ENCODE data around the gene TJP1.

DNA sequence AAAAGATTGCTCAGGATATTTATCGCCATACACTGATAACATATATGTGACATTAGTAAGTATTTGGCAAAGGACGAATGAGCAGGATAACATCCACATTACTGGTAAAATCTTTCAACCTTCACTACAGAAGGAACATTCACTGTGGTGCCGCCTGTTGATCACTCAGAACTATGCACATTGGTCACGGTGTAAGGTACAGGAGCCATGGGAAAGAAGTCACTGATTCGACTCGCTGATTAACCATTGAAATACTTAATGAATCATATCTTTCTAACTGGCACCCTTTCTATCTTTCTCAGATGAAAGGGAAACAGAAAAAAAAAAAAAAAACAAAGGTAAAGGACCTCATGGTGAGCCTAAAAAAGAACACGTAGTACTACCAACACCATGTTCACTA, 68.8 kb downstream of the TJP1 start:
- TF ChIP-seq POLR2AphosphoS5 (IDR thresholded peaks at IDR 0.05; ENCODE audit: low read depth, low read length), result no peak
- no peak for TF ChIP-seq SIN3A (IDR thresholded peaks at IDR 0.05; ENCODE audit: borderline replicate concordance, insufficient read depth, low read length)
- TF ChIP-seq, protein P1, sequence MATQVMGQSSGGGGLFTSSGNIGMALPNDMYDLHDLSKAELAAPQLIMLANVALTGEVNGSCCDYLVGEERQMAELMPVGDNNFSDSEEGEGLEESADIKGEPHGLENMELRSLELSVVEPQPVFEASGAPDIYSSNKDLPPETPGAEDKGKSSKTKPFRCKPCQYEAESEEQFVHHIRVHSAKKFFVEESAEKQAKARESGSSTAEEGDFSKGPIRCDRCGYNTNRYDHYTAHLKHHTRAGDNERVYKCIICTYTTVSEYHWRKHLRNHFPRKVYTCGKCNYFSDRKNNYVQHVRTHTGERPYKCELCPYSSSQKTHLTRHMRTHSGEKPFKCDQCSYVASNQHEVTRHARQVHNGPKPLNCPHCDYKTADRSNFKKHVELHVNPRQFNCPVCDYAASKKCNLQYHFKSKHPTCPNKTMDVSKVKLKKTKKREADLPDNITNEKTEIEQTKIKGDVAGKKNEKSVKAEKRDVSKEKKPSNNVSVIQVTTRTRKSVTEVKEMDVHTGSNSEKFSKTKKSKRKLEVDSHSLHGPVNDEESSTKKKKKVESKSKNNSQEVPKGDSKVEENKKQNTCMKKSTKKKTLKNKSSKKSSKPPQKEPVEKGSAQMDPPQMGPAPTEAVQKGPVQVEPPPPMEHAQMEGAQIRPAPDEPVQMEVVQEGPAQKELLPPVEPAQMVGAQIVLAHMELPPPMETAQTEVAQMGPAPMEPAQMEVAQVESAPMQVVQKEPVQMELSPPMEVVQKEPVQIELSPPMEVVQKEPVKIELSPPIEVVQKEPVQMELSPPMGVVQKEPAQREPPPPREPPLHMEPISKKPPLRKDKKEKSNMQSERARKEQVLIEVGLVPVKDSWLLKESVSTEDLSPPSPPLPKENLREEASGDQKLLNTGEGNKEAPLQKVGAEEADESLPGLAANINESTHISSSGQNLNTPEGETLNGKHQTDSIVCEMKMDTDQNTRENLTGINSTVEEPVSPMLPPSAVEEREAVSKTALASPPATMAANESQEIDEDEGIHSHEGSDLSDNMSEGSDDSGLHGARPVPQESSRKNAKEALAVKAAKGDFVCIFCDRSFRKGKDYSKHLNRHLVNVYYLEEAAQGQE (IDR thresholded peaks at IDR 0.05; ENCODE audit: insufficient read depth in 1 of 2, low read depth in 2 of 2, low read length in 2 of 2), result no peak
- TF ChIP-seq TAF1 (IDR thresholded peaks at IDR 0.05; ENCODE audit: borderline replicate concordance, insufficient read depth, low read length), result no peak

Data from PFSK-1 (cell line).